HG02571 (cell line): Measurements from ENCODE around the gene RPL31.

Experiments
- ATAC-seq: cut with Tn5 transposase; IDR thresholded peaks from one replicate; pipeline ENCODE4 v1.9.1; 2021; ENCODE audit warnings: mild to moderate bottlenecking, moderate library complexity; ENCODE audit not compliant: unreplicated experiment

The RPL31 gene

GRCh38 chr2:101001691-101002561, at the start of gene RPL31:
RPL31 (plus strand) TSS chr2:101002289; CDS start chr2:101002702, 413 bp downstream.
- peak; percentile 96 for ATAC-seq

GRCh38 chr2:100952512-100952911, 49.6 kb upstream of the RPL31 start:
- ATAC-seq = no peak

- ATAC-seq = no peak
These were observed 48.6 kb upstream of the RPL31 start for GRCh38 chr2:100953406-100954043.

- ATAC-seq = no peak
These were observed 48.1 kb upstream of the RPL31 start for GRCh38 chr2:100954044-100954420.

- ATAC-seq = no peak
These were observed 46.9 kb upstream of the RPL31 start for GRCh38 chr2:100955226-100955625.

- no peak for ATAC-seq
These were observed 46.0 kb upstream of the RPL31 start for GRCh38 chr2:100956081-100956480.

- no peak for ATAC-seq
These were observed 44.0 kb upstream of the RPL31 start for GRCh38 chr2:100957996-100958653.

- no peak for ATAC-seq
These were observed 42.7 kb upstream of the RPL31 start for GRCh38 chr2:100959225-100959880.

GRCh38 chr2:100960688-100961087, 41.4 kb upstream of the RPL31 start:
- no peak for ATAC-seq

GRCh38 chr2:100962366-100963025, 39.6 kb upstream of the RPL31 start:
- no peak for ATAC-seq

- no peak for ATAC-seq
These were observed 39.1 kb upstream of the RPL31 start for GRCh38 chr2:100963026-100963375.

GRCh38 chr2:100964222-100964621, 37.9 kb upstream of the RPL31 start:
- ATAC-seq = no peak

- no peak for ATAC-seq
These were observed 37.4 kb upstream of the RPL31 start for GRCh38 chr2:100964681-100965169.

- no peak for ATAC-seq
These were observed 36.5 kb upstream of the RPL31 start for GRCh38 chr2:100965596-100965995.

- no peak for ATAC-seq
These were observed 34.4 kb upstream of the RPL31 start for GRCh38 chr2:100967716-100968115.

GRCh38 chr2:100968146-100969145, 33.6 kb upstream of the RPL31 start:
- ATAC-seq = no peak

GRCh38 chr2:100969998-100970397, 32.1 kb upstream of the RPL31 start:
- ATAC-seq = no peak

- ATAC-seq = no peak
These were observed 30.9 kb upstream of the RPL31 start for GRCh38 chr2:100971221-100971620.

GRCh38 chr2:100972452-100972851, 29.6 kb upstream of the RPL31 start:
- no peak for ATAC-seq
